Stomach (tissue), 4 donors: ENCODE results near the gene NFATC4.

ENCODE experiments used
- EP300 ChIP-seq: sonication (generic); formaldehyde crosslinking; IDR thresholded peaks from one replicate; pipeline ENCODE4 v1.6.1; 2017; ENCODE audit warnings: antibody characterized with exemption
- POLR2AphosphoS5 ChIP-seq, 3 donors: sonication (generic); formaldehyde crosslinking; IDR thresholded peaks; one replicate each; pipeline ENCODE4 v1.6.1; 2016; ENCODE audit warnings: antibody characterized with exemption in 3 of 3
- TF ChIP-seq, protein P1 (sequence below), 7 experiments: fragments of 450-650 bp in 4 of 7; fragments of 200-600 bp in 3 of 7; sonication (generic) in 3 of 7; IDR thresholded peaks; one replicate each; pipeline ENCODE4 v1.5.1; 2016 to 2019; ENCODE audit warnings: antibody characterized with exemption in 7 of 7, control low read depth in 2 of 7, mild to moderate bottlenecking in 1 of 7

DNA sequence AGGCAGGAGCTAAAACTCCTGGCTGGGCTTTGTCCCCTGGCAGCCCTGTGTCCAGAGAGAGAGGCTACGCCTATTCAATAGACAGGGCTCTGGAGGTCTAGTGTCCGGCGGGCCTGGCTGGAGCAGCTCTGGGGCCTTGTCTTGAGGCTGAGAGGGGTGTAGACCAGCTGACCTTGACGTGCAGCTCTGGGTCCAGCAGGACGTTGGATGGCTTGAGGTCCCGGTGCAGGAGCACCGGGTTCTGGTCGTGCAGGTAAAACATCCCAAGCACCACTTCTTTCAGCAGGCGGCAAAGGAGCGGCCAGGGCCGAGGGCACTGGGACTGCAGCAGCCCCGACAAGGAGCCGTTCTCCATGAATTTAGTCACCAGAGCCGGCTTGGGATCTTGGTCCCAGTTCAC is 29.1 kb upstream of the NFATC4 start:
- TF ChIP-seq POLR2AphosphoS5 (IDR thresholded peaks at IDR 0.05) (no peak), EP300 (no peak)
- TF ChIP-seq, protein P1, sequence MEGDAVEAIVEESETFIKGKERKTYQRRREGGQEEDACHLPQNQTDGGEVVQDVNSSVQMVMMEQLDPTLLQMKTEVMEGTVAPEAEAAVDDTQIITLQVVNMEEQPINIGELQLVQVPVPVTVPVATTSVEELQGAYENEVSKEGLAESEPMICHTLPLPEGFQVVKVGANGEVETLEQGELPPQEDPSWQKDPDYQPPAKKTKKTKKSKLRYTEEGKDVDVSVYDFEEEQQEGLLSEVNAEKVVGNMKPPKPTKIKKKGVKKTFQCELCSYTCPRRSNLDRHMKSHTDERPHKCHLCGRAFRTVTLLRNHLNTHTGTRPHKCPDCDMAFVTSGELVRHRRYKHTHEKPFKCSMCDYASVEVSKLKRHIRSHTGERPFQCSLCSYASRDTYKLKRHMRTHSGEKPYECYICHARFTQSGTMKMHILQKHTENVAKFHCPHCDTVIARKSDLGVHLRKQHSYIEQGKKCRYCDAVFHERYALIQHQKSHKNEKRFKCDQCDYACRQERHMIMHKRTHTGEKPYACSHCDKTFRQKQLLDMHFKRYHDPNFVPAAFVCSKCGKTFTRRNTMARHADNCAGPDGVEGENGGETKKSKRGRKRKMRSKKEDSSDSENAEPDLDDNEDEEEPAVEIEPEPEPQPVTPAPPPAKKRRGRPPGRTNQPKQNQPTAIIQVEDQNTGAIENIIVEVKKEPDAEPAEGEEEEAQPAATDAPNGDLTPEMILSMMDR (IDR thresholded peaks at IDR 0.05), result no peak
